ENCODE data around the gene DTNBP1. TPM values are rescaled to one million over a fixed set of nuclear protein-coding genes. Genes with fewer than 3 reads are reported as not detected.

The DTNBP1 gene
- total RNA-seq, 1 donor from 2014 or later = 18.2 TPM

- no peaks in the 10 kb centered on the region for H3K36me3 ChIP-seq
- TF ChIP-seq POLR2A (IDR thresholded peaks at IDR 0.05) (no peak), CTCF (IDR thresholded peaks at IDR 0.05) (no peak), POLR2AphosphoS5 (IDR thresholded peaks at IDR 0.05; ENCODE audit: insufficient read depth in 1 of 2, low read depth in 1 of 2) (no peak)
- H3K4me1 ChIP-seq = peaks cover 14% of the 10 kb centered on the region
- no peak overlapping the region for H3K4me3 ChIP-seq
- no peaks in the 10 kb centered on the region for H3K9me3 ChIP-seq
- no peak overlapping the region for H3K27ac ChIP-seq
- DNase-seq (ENCODE audit: extremely low spot score in 2 of 2) = no peak
- no peaks in the 10 kb centered on the region for H3K27me3 ChIP-seq
- intact Hi-C loops (cut with DNase I) = no loop called here
Observed at GRCh38 chr6:15555101-15556038, 107.5 kb downstream of the DTNBP1 start.

- Histone ChIP-seq H3K4me3 (no peak overlapping the region), H3K36me3 (no peaks in the 10 kb centered on the region), H3K9me3 (no peaks in the 10 kb centered on the region), H3K4me1 (peaks cover 14% of the 10 kb centered on the region), H3K27me3 (no peaks in the 10 kb centered on the region), H3K27ac (no peak overlapping the region)
- DNase-seq (ENCODE audit: extremely low spot score in 2 of 2) = no peak
- no peak for TF ChIP-seq CTCF (IDR thresholded peaks at IDR 0.05)
- no peak for TF ChIP-seq POLR2AphosphoS5 (IDR thresholded peaks at IDR 0.05; ENCODE audit: insufficient read depth in 1 of 2, low read depth in 1 of 2)
- TF ChIP-seq POLR2A (IDR thresholded peaks at IDR 0.05) = no peak
- intact Hi-C loops (cut with DNase I) = loop anchor here (5.0 kb wide), 1 partner anchor 1572 kb away; no protein-coding TSS in a partner anchor
Observed at GRCh38 chr6:15554728-15555100, 108.1 kb downstream of the DTNBP1 start.

GRCh38 chr6:15553736-15554294 lies 109.0 kb downstream of the DTNBP1 start:
- intact Hi-C loops (cut with DNase I) = loop anchor here (5.0 kb wide), 1 partner anchor 1572 kb away; no protein-coding TSS in a partner anchor
- no peaks in the 10 kb centered on the region for H3K9me3 ChIP-seq

GRCh38 chr6:15553031-15553430 lies 109.8 kb downstream of the DTNBP1 start:
- no peaks in the 10 kb centered on the region for H3K27me3 ChIP-seq
- H3K27ac ChIP-seq = no peak overlapping the region
- no peaks in the 10 kb centered on the region for H3K9me3 ChIP-seq
- intact Hi-C loops (cut with DNase I) = loop anchor here (5.0 kb wide), 1 partner anchor 1571 kb away; no protein-coding TSS in a partner anchor
- no peaks in the 10 kb centered on the region for H3K36me3 ChIP-seq
- no peak for DNase-seq (ENCODE audit: extremely low spot score in 2 of 2)
- H3K4me1 ChIP-seq = peaks cover 14% of the 10 kb centered on the region
- TF ChIP-seq POLR2A (IDR thresholded peaks at IDR 0.05) = no peak
- TF ChIP-seq CTCF (IDR thresholded peaks at IDR 0.05) = no peak
- no peak for TF ChIP-seq POLR2AphosphoS5 (IDR thresholded peaks at IDR 0.05; ENCODE audit: insufficient read depth in 1 of 2, low read depth in 1 of 2)
- no peak overlapping the region for H3K4me3 ChIP-seq

More at GRCh38 chr6:15553736-15554294, 109.0 kb downstream of the DTNBP1 start:
- no peaks in the 10 kb centered on the region for H3K27me3 ChIP-seq
- TF ChIP-seq POLR2AphosphoS5 (IDR thresholded peaks at IDR 0.05; ENCODE audit: insufficient read depth in 1 of 2, low read depth in 1 of 2) (no peak), CTCF (IDR thresholded peaks at IDR 0.05) (no peak), POLR2A (IDR thresholded peaks at IDR 0.05) (no peak)
- H3K4me3 ChIP-seq = no peak overlapping the region
- DNase-seq (ENCODE audit: extremely low spot score in 2 of 2) = no peak
- no peak overlapping the region for H3K27ac ChIP-seq
- peaks cover 14% of the 10 kb centered on the region for H3K4me1 ChIP-seq
- no peaks in the 10 kb centered on the region for H3K36me3 ChIP-seq

Data from vagina (tissue), 2 donors.